GM21786 (cell line): ENCODE measurements around the gene CHCHD3.

Experiments used
- ATAC-seq: cut with Tn5 transposase; IDR thresholded peaks from one replicate; pipeline ENCODE4 v1.9.1; 2021; ENCODE audit not compliant: unreplicated experiment

The CHCHD3 gene

GRCh38 chr7:132830941-132831340, 250.9 kb downstream of the CHCHD3 start:
- ATAC-seq = no peak

- no peak for ATAC-seq
These were observed 253.4 kb downstream of the CHCHD3 start for GRCh38 chr7:132828502-132828901.

- no peak for ATAC-seq
These were observed 255.7 kb downstream of the CHCHD3 start for GRCh38 chr7:132825932-132826835.

- no peak for ATAC-seq
These were observed 256.7 kb downstream of the CHCHD3 start for GRCh38 chr7:132825222-132825621.

GRCh38 chr7:132819648-132820047, 262.2 kb downstream of the CHCHD3 start:
- no peak for ATAC-seq

- no peak for ATAC-seq
These were observed 263.9 kb downstream of the CHCHD3 start for GRCh38 chr7:132817949-132818348.

- ATAC-seq = no peak
These were observed 266.1 kb downstream of the CHCHD3 start for GRCh38 chr7:132815696-132816311.

- no peak for ATAC-seq
These were observed 266.8 kb downstream of the CHCHD3 start for GRCh38 chr7:132815130-132815529.

GRCh38 chr7:132810561-132810960, 271.3 kb downstream of the CHCHD3 start:
- ATAC-seq = no peak

- no peak for ATAC-seq
These were observed 275.1 kb downstream of the CHCHD3 start for GRCh38 chr7:132806834-132807233.

- no peak for ATAC-seq
These were observed 276.1 kb downstream of the CHCHD3 start for GRCh38 chr7:132805766-132806165.

- no peak for ATAC-seq
These were observed 276.9 kb downstream of the CHCHD3 start for GRCh38 chr7:132804849-132805485.

- no peak for ATAC-seq
These were observed 281.4 kb downstream of the CHCHD3 start for GRCh38 chr7:132800522-132800921.

- ATAC-seq = no peak
These were observed 282.8 kb downstream of the CHCHD3 start for GRCh38 chr7:132799081-132799413.

GRCh38 chr7:132797152-132797551, 284.7 kb downstream of the CHCHD3 start:
- no peak for ATAC-seq

- no peak for ATAC-seq
These were observed 288.4 kb downstream of the CHCHD3 start for GRCh38 chr7:132793474-132793873.

- ATAC-seq = no peak
These were observed 290.9 kb downstream of the CHCHD3 start for GRCh38 chr7:132791036-132791435.

- ATAC-seq = no peak
These were observed 291.8 kb downstream of the CHCHD3 start for GRCh38 chr7:132790104-132790503.

GRCh38 chr7:132789281-132789680, 292.6 kb downstream of the CHCHD3 start:
- no peak for ATAC-seq

- ATAC-seq = no peak
These were observed 296.0 kb downstream of the CHCHD3 start for GRCh38 chr7:132785870-132786269.

GRCh38 chr7:132784406-132784805, 297.5 kb downstream of the CHCHD3 start:
- ATAC-seq = no peak

- no peak for ATAC-seq
These were observed 298.1 kb downstream of the CHCHD3 start for GRCh38 chr7:132783824-132784223.
